GM18526 (cell line): ENCODE measurements around the gene ASAH2B.

ENCODE experiments used
- POLR2A ChIP-seq: IDR thresholded peaks from 3 replicates; pipeline ENCODE4 v1.6.1; 2011; ENCODE audit not compliant: insufficient read length; ENCODE audit errors: extremely low read depth

ASAH2B gene

DNA sequence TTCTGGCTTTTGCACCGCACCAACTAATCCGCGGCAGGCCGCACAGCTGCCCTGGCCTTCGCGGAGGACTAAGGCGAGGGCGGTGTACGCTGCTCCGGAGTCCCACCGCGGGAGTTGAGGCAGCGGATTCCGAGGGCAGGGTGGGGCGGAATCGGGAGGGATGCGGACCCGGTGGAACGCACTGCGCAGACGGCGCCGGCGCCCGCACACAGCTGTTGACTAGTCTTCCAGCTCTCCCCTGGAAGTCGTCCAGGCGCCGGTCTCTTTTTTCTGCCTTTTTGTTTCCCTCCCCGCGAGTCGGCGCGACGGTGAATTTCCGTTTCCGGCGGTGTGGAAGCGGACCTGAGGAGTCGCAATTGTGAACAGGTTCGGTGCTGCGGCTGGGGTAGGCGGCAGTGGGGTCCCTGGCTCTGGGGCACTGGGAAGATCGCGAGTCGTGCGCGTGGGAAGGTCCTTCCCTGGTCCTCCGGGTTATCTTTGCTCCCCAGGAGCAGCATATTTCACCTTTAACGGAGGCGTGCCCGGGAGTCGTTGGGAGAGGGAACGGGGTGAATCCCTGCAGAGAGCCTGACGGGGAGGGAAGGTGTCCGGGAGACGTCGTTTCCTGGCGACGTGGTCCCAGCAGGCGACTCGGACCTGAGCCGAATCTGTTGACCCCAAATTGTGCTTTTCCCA is at the start of gene ASAH2B:
ASAH2B (plus strand) TSS at position 319 of the 675 bp plus-strand sequence. CDS start 5,195 bp downstream, outside the sequence.
- TF ChIP-seq POLR2A, result peak; percentile 59

DNA sequence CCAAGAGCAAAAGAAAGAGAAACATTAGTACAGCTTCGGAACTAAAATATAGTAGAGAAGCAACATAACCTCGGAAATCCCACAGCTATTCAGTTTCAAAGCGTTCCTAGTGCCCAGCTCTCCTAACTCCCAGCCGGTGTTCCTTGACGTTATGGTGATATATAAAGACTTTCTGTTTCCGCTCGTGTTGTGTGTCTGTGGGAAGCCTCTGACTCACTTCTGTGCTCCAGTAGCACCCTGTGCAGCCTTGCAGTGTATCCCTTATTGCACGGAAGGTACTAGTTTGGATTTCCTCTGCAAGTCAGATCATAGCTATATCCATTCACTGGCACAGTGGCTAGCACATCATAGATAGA is 535 bp downstream of the ASAH2B start:
- TF ChIP-seq POLR2A, result no peak

DNA sequence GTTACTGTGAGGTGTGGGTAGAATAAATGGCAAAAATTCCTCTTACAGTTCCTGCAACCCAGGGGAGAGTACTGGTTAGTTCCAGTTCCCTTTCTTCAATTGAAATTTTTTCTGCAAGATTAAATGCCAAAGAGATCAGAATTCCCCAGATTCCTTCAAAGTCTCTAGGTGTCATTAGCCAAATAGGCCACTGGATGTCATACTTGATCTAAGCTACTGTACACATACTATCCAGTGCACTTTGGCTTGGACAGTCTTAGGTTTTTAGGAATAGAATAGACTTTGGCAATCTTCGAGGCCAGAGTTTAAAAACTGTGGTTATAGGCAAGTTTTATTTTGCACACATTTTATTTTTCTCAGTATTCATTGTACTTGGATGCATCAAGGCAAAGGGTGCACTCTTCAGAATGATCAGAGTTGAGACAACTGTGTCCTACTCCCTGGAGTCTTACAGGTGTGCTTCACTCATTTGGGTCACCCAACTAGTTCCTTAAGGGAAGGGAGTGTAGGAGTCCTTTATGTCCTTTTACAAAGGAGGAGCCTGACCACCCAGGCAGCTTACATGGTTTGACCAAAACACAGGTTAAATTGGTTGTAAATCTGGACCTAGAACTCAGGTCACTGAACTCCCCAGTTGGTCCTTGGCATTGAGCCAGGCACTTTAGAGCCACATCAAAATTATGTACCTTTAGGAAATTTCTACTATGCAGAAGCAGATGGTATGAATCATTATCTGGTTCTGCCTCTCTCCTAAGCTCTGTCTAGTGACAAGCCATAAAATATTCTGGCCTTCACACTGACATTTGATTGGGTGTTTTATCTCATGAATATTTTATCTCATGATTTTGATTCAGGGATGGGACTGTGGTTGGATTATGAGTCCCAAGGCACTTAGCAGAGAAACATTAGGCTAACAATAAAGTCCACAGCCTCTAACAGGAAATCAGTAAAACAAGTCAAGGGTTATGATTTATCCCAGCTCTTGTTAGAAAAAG is 49.5 kb downstream of the ASAH2B start:
- no peak for TF ChIP-seq POLR2A

DNA sequence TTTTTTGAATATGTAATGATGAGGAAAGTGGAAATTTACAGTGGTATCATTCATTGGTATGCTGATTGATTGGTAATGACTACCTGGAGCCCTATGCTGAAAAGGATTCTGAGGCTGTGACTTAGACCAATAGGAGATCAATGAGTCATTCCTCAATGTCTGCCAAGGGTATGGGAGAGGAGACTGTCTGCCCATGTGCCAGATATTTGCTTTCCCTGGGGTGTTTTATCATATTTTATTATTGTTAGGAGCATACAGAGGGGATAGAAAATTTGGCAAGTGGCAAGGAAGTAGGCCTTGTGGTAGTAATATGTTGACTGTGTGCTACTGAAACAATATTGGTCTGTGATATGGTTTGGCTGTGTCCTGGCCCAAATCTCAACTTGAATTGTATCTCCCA is 54.8 kb downstream of the ASAH2B start:
- TF ChIP-seq POLR2A, result no peak

DNA sequence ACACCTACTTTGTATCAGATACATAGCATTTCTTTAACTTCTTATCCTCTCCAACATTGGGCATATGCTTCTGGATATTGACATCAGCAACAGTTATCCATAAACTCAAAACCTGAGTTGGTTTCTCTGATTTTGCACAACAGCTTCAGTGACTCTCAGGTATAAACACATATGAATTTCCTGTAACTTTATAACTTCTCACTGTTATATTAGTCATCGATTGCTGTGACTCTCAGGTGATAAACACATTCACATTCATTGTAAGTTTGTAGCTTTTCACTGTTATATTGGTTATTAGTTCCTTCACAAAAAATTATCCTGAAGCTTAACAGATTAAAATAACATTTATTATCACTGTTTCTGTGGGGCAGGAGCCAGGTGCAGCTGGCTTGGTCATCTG is 57.0 kb downstream of the ASAH2B start:
- TF ChIP-seq POLR2A, result no peak

DNA sequence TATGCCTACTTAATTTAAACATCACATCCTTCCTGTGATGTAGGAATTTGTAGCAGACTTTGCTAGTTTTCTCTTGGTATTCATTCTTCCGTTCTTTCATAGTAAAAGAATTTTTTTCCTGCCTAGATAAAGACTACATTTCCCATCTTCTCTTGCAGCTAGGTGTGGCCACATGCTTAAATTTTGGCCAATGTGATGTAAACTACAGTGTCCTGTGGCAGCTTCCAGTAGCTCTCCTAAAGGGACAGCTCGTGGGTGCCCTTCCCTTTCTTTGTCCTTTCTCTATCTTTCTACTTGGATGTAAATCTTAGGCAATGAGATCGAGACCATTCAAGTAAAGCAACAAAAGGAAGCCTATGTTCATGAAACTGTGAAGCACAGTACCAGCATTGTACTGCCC is 58.6 kb downstream of the ASAH2B start:
- no peak for TF ChIP-seq POLR2A

DNA sequence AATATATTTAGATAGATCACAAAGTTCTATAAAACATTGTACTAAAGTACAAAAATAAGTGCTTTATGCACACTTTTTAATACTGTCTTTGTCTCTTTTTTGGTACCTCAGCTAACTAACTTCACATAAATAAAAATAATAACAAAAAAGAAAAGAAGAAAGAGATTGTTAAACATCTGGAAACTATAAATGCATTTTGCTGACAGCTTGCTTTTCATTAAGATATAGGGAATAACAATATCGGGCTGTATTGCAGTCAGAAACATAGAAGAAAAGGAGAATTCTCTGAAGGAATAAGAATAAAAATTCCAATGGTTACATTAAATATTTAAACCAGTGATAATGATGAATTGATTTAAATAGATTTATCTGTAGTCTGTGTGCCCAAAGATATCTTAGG is 59.9 kb downstream of the ASAH2B start:
- no peak for TF ChIP-seq POLR2A

DNA sequence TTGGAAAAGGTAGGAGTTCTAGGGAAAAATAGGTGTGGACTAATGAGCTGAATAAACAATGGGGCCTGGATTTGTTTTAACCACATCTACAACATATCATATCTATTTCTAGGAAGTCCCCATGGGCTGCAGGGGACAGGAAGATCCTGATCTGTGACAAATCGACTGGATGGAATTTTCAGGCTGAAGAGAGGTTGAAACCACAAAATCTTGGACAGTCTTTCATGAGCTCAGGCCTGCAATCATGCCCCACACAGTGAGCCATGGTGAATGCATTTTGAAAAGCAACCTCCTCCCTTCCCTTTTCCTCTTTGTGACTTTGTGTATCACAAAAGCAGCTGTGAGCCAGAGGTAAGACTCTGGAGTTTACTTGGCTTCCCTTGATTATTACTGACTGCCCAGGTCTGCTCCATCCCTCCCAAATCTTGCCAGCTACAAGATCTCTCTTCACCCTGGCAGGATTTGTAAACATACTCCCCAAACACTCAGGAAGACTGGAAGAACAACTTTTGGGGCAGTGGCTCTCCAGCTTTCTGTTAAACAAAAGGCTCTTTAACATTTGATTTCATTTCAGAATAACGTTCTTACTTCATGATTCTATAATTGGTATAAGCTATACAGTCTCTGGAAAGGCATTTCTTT is 66.4 kb downstream of the ASAH2B start:
- TF ChIP-seq POLR2A, result no peak

DNA sequence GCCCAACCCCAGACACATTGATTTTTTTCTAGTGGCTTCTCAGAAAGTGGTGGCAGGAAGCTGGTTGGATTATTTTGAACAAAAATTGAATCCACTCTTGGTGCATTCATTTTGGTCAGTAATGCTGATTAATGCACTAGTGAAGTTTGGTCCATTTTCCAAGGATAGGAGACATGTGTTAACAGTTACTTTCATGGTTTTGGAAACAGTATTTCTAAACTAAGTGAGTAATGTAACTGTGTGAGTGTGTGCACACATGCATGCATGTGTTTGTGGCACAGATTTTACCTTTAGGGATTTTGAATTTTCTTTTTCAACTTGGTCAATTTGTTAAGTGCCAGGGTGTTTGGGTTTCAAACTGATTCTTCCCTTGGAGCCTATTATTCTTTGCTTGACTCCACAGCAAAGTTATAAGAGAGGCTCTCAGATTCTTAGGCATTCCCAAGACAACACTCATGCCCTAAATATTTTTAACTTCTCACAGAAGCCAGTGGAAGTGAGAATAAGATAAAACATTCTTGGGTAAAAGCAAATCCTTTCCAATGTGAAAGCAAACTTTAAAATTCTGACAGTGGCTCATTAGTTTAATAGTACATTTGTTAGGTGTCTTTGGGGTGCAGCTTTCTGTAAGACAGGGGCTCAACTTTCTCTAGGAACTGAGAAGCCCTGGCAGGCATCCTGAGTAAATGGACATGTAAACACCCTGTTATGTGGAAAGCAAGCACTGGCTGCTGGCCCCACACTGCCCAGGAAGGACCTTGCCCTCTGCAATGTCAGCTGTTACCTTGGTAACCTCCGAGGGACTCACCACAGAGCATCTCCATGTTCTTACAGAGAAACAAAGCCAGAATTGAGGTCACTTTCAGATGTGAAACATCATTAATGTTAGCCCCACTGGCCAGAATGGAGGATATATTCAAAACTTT is 68.4 kb downstream of the ASAH2B start:
- TF ChIP-seq POLR2A, result no peak
